CD4-positive, alpha-beta T cell treated with Interferon alpha-2 for 1 hour (primary cell): ENCODE measurements around the gene INTS6.
A peak's percentile ranks its signal among the peaks of the same experiment; 100 is the strongest.

Experiments
- DNase-seq, 2 donors: peaks; one replicate each; pipeline ENCODE4 v3.0.0-alpha.2; 2020 to 2022

INTS6 gene

GRCh38 chr13:51452361-51453206 lies at the start of gene INTS6:
Gene INTS6, minus strand, starts transcription at chr13:51453036. Its CDS starts 511 bp downstream, at chr13:51452525.
- DNase-seq = peak; percentile 100

- no peak for DNase-seq
Measured at GRCh38 chr13:51502153-51502651, 49.4 kb upstream of the INTS6 start.

GRCh38 chr13:51501592-51502152 lies 48.8 kb upstream of the INTS6 start:
- DNase-seq = no peak

- DNase-seq = no peak
Measured at GRCh38 chr13:51501096-51501495, 48.3 kb upstream of the INTS6 start.

GRCh38 chr13:51500687-51501086 lies 47.9 kb upstream of the INTS6 start:
- DNase-seq = no peak

GRCh38 chr13:51499841-51500240 lies 47.0 kb upstream of the INTS6 start:
- DNase-seq = no peak

GRCh38 chr13:51495316-51495715 lies 42.5 kb upstream of the INTS6 start:
- DNase-seq = no peak

- no peak for DNase-seq
Measured at GRCh38 chr13:51494156-51494555, 41.3 kb upstream of the INTS6 start.

GRCh38 chr13:51488212-51488611 lies 35.4 kb upstream of the INTS6 start:
- DNase-seq = no peak

DNA sequence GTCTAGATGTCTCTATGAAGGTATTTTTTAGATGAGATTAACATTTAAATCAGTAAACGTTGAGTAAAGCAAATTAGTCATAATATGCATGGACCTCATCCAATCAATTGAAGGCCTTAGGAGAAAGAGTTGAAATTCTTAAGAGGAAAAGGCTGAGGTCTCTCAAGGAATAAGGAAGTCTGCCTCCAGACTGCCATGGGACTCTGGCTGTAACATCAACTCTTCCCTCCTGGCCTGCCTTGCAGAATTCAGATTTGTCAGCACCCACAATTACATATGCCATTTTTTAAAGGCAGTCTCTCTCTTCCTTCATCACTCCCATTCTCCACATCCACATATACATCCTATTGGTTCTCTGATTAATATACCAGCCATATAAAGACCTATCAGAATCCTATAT lies 28.8 kb upstream of the INTS6 start:
- no peak for DNase-seq

DNA sequence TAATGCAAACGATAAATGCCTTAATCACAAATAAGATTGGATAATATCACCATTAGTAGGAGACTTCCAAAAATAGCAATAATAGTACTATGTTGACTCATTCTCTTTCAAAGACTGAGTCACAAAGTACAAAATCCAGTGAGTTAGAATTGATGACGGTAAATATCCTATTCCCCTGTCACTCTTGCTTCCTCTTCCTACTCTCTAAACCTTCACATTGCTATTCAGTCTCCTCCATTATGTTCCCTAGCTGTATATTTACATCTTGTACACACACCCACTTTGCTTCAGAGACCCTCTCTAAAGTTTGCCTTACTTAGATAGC lies 26.3 kb upstream of the INTS6 start:
- DNase-seq = no peak

GRCh38 chr13:51478418-51479198 lies 25.8 kb upstream of the INTS6 start:
- DNase-seq = no peak

GRCh38 chr13:51477653-51478324 lies 25.0 kb upstream of the INTS6 start:
- DNase-seq = no peak

GRCh38 chr13:51477149-51477548 lies 24.3 kb upstream of the INTS6 start:
- DNase-seq = no peak

- no peak for DNase-seq
Measured at GRCh38 chr13:51475727-51476501, 23.1 kb upstream of the INTS6 start.

GRCh38 chr13:51469790-51470189 lies 17.0 kb upstream of the INTS6 start:
- no peak for DNase-seq

GRCh38 chr13:51467730-51468129 lies 14.9 kb upstream of the INTS6 start:
- DNase-seq = no peak

DNA sequence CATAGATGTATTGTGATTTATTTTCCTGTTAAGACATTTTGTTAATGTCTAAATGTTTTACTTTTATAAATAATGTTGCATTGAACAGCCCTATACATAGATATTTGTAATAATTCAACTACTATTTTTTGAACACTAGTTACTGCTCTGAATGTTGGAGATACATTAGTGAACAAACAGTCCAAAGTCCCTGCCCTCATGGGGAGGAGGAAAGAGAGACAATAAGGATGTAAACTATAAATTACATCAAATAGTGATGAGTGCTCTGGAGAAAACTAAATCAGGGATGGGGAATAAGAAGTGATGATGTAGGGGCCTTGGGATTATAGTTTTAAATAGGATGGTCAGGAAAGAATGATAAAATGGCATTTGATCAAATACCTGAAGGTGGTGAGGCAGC lies 12.3 kb upstream of the INTS6 start:
- no peak for DNase-seq

GRCh38 chr13:51457086-51457815 lies 4.4 kb upstream of the INTS6 start:
- no peak for DNase-seq

DNA sequence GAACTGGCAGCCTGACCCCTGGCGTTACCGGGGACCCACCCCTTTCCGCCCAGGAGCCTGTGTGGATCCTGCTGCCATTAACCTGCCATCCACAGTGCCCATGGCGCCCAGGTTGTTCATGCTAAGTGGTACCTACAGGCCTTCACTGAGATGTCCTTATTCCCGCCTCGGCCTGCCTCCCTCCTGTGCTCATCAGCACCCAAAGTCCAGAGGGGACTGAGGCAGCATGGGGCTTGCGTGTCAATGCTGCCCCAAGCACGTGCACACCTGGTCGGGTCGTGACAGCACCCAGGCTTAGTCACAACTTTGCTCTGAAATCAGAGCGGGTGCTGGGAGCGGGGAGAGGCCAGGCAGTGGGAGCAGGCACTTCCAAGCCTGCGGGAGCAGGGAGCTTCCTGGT lies 3.7 kb upstream of the INTS6 start:
- no peak for DNase-seq

GRCh38 chr13:51455532-51455931 lies 2.7 kb upstream of the INTS6 start:
- no peak for DNase-seq
